ENCODE data around the gene IGF2BP2. TPM values are rescaled to one million over a fixed set of nuclear protein-coding genes. Genes with fewer than 3 reads are reported as not detected.
A peak's percentile ranks its signal among the peaks of the same experiment; 100 is the strongest.

Gene IGF2BP2
- total and polyA plus RNA-seq, 9 of the 15 experiments (the other 6 are each of a cell fraction or from before 2014, with no cell fraction given) = 3.2 to 59.6 (median 30.5) TPM

- in situ Hi-C loops (cut with MboI) = no loop called here
- H3K27me3 ChIP-seq (ENCODE audit: control insufficient read depth in 2 of 2, insufficient read depth in 2 of 2, low read length in 2 of 2) = no peaks in the 10 kb centered on the region
- peak overlapping the region; percentile 80 for H3K27ac ChIP-seq (ENCODE audit: extremely low read depth, low read depth, low read length)
- BruUV-seq (replicated peaks) = no TSS peak
- peak overlapping the region in 1 of 2 experiments; percentile 72; a peak in 2 of 4 replicates for H3K9ac ChIP-seq (ENCODE audit: insufficient read depth in 1 of 2, low read depth in 2 of 2, low read length in 2 of 2)
- H2AFZ ChIP-seq (ENCODE audit: low read depth, low read length) = 0 out of 2 replicates have a peak overlapping the region, but pooled peaks have one; percentile 18
- H4K20me1 ChIP-seq (replicated peaks; ENCODE audit: control insufficient read depth, insufficient read depth, low read length) = no peaks in the 10 kb centered on the region
- no peaks in the 10 kb centered on the region for H3K9me3 ChIP-seq (replicated peaks; ENCODE audit: control insufficient read depth, insufficient read depth, low read depth, low read length)
- intact Hi-C loops (cut with micrococcal nuclease) = loop anchor here (1.0 kb wide), 1 partner anchor 11 kb away; no protein-coding TSS in a partner anchor
- 6% methylated on average over 2 of the region's 2 CpGs for WGBS (ENCODE audit: insufficient coverage, low coverage, missing lambda C conversion rate)
- peaks cover 9 to 44% of the 10 kb centered on the region in 2 experiments for H3K4me1 ChIP-seq (replicated peaks in 1 of 2; ENCODE audit: control insufficient read depth in 2 of 2, insufficient read depth in 2 of 2, low read length in 2 of 2)
- H3K4me3 ChIP-seq = no peak overlapping the region
- peak overlapping the region; percentile 76; the same call in 1 of the 2 replicates for H3K4me2 ChIP-seq (ENCODE audit: insufficient read depth, low read length)
- H3K36me3 ChIP-seq (ENCODE audit: control insufficient read depth, insufficient read depth, low read length) = no peaks in the 10 kb centered on the region; the same call in 2 of the 3 replicates
- no peaks in the 10 kb centered on the region for H3K9me1 ChIP-seq (ENCODE audit: control insufficient read depth, insufficient read depth, low read length)
- H3K79me2 ChIP-seq (ENCODE audit: control insufficient read depth, insufficient read depth, low read length) = peaks cover 96% of the 10 kb centered on the region
- FAIRE-seq (peak; percentile 19), ATAC-seq (no peak), DNase-seq (ENCODE audit: extremely low read depth in 1 of 4, low spot score in 3 of 4) (no peak)
- ChIA-PET CTCF (ENCODE audit: low intra/inter-chr PET ratio) (no interaction called here), POLR2A (interaction anchor here (0.6 to 1.6 kb wide), 3 partner anchors 9 to 78 kb away, joined by 3 to 11 read pairs (median 4); no protein-coding TSS in a partner anchor)
- TF ChIP-seq CEBPG (CRISPR knock-in tag; IDR thresholded peaks at IDR 0.05) (no peak), CEBPG (tag; conservative IDR thresholded peaks at IDR 0.05 in 1 of 2, IDR thresholded peaks at IDR 0.05 in 1 of 2) (peak; percentile 67 to 74; a peak in 3 of 4 replicates), HNRNPL (IDR thresholded peaks at IDR 0.05; ENCODE audit: low read depth, low read length) (no peak), SRSF9 (IDR thresholded peaks at IDR 0.05; ENCODE audit: borderline replicate concordance, low read depth, low read length) (no peak), ATF3 (IDR thresholded peaks at IDR 0.05) (peak; percentile 65), ATF3 (CRISPR knock-in tag; conservative IDR thresholded peaks at IDR 0.05) (no peak), POLR3A (IDR thresholded peaks at IDR 0.05; ENCODE audit: borderline replicate concordance, extremely low read depth, insufficient read depth, insufficient read length) (no peak), EP400 (IDR thresholded peaks at IDR 0.05) (no peak), ZNF175 (CRISPR knock-in tag; IDR thresholded peaks at IDR 0.05; ENCODE audit: low read depth) (no peak)
These were observed 11.6 kb downstream of the IGF2BP2 start for GRCh38 chr3:185813205-185813604.
